Measurements from ENCODE around the gene PACRG.

Gene PACRG

GRCh38 chr6:163192591-163192990 is 464.8 kb downstream of the PACRG start:
- DNase-seq (ENCODE audit: low read depth in 2 of 3, low spot score in 1 of 3): no peak

GRCh38 chr6:163193326-163193725 is 465.6 kb downstream of the PACRG start:
- no peak for DNase-seq (ENCODE audit: low read depth in 2 of 3, low spot score in 1 of 3)

- DNase-seq (ENCODE audit: low read depth in 2 of 3, low spot score in 1 of 3): no peak
Observed at GRCh38 chr6:163195721-163196691, 468.2 kb downstream of the PACRG start.

GRCh38 chr6:163197839-163198238 is 470.1 kb downstream of the PACRG start:
- DNase-seq (ENCODE audit: low read depth in 2 of 3, low spot score in 1 of 3): no peak

GRCh38 chr6:163198396-163198795 is 470.6 kb downstream of the PACRG start:
- no peak for DNase-seq (ENCODE audit: low read depth in 2 of 3, low spot score in 1 of 3)

GRCh38 chr6:163199371-163199770 is 471.6 kb downstream of the PACRG start:
- DNase-seq (ENCODE audit: low read depth in 2 of 3, low spot score in 1 of 3): no peak

- DNase-seq (ENCODE audit: low read depth in 2 of 3, low spot score in 1 of 3): no peak
Observed at GRCh38 chr6:163200289-163200688, 472.5 kb downstream of the PACRG start.

GRCh38 chr6:163200694-163201093 is 472.9 kb downstream of the PACRG start:
- no peak for DNase-seq (ENCODE audit: low read depth in 2 of 3, low spot score in 1 of 3)

- no peak for DNase-seq (ENCODE audit: low read depth in 2 of 3, low spot score in 1 of 3)
Observed at GRCh38 chr6:163201855-163202254, 474.1 kb downstream of the PACRG start.

- DNase-seq (ENCODE audit: low read depth in 2 of 3, low spot score in 1 of 3): no peak
Observed at GRCh38 chr6:163206196-163206595, 478.4 kb downstream of the PACRG start.

GRCh38 chr6:163207431-163208383 is 479.9 kb downstream of the PACRG start:
- no peak for DNase-seq (ENCODE audit: low read depth in 2 of 3, low spot score in 1 of 3)

- DNase-seq (ENCODE audit: low read depth in 2 of 3, low spot score in 1 of 3): no peak
Observed at GRCh38 chr6:163209005-163209404, 481.2 kb downstream of the PACRG start.

GRCh38 chr6:163212123-163212522 is 484.3 kb downstream of the PACRG start:
- DNase-seq (ENCODE audit: low read depth in 2 of 3, low spot score in 1 of 3): no peak

- DNase-seq (ENCODE audit: low read depth in 2 of 3, low spot score in 1 of 3): no peak
Observed at GRCh38 chr6:163214259-163214658, 486.5 kb downstream of the PACRG start.

- DNase-seq (ENCODE audit: low read depth in 2 of 3, low spot score in 1 of 3): no peak
Observed at GRCh38 chr6:163218361-163218894, 490.7 kb downstream of the PACRG start.

- DNase-seq (ENCODE audit: low read depth in 2 of 3, low spot score in 1 of 3): no peak
Observed at GRCh38 chr6:163226181-163226835, 498.5 kb downstream of the PACRG start.

- no peak for DNase-seq (ENCODE audit: low read depth in 2 of 3, low spot score in 1 of 3)
Observed at GRCh38 chr6:163226836-163227485, 499.2 kb downstream of the PACRG start.

- DNase-seq (ENCODE audit: low read depth in 2 of 3, low spot score in 1 of 3): no peak
Observed at GRCh38 chr6:163228041-163228440, 500.3 kb downstream of the PACRG start.

- DNase-seq (ENCODE audit: low read depth in 2 of 3, low spot score in 1 of 3): no peak
Observed at GRCh38 chr6:163229050-163229449, 501.3 kb downstream of the PACRG start.

- DNase-seq (ENCODE audit: low read depth in 2 of 3, low spot score in 1 of 3): no peak
Observed at GRCh38 chr6:163230901-163231300, 503.1 kb downstream of the PACRG start.
